GM21515 (cell line): ENCODE results near the gene FGFR2.

Experiments used
- ATAC-seq: cut with Tn5 transposase; IDR thresholded peaks from one replicate; pipeline ENCODE4 v1.9.1; 2021; ENCODE audit not compliant: unreplicated experiment

FGFR2 gene

DNA sequence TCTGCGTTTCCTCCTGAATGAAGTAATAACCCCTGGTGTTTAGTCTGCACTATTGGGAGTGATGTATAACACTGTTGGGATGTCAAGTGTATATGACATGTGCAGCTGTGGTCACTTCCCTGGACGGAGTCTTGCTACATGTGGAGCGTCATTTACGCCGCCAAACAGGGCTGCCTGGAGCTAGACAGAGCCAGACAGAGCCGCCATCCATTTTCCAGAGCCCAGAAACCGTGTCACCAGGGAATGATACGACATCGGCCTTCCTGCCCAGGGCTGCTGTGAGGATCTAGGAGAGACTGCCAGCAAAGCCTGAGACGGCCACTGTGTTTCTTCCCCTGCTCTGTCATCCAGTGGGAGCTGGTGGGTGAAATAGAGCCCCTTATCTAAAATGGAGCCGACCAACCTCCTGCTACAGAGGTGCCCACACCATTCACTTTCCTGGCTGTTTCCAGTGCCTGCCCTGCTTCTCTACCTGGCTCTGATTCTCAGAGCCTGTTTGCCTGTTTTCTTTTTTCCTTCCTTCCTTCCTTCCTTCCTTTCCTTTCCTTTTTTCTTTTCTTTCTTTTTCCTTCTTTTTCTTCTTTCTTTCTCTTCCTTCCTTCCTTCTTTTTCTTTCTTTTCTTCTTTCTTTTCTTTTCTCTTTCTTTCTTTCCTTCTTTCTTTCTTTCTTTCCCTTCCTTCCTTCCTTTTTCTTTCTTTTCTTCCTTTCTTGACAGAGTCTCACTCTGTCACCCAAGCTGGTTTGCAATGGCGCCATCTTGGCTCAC lies 13.3 kb upstream of the FGFR2 start:
- no peak for ATAC-seq

DNA sequence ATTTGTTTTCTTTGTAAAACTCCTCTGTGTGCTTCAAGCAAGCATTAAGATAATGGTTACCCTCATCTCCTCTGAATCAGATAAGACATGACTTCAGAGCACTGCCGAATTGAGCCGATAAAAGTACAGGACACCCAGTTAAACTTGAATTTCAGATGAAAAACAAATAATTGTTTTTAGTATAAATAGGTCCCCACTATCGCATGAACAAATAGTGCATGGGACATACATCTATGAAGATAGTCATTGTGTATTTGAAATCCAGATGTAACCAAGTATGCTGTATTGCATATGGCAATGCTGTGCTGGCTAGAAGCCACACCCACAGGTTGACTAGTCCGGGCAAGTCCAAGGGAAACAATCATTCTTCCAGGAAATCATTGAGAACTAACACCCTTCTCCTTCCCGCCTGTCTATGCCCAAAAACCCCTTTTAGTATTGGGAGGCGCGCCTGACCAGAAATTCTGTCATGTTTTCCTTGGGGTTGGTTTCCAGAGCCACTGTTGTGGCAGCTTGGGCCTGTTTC lies 12.6 kb upstream of the FGFR2 start:
- no peak for ATAC-seq

DNA sequence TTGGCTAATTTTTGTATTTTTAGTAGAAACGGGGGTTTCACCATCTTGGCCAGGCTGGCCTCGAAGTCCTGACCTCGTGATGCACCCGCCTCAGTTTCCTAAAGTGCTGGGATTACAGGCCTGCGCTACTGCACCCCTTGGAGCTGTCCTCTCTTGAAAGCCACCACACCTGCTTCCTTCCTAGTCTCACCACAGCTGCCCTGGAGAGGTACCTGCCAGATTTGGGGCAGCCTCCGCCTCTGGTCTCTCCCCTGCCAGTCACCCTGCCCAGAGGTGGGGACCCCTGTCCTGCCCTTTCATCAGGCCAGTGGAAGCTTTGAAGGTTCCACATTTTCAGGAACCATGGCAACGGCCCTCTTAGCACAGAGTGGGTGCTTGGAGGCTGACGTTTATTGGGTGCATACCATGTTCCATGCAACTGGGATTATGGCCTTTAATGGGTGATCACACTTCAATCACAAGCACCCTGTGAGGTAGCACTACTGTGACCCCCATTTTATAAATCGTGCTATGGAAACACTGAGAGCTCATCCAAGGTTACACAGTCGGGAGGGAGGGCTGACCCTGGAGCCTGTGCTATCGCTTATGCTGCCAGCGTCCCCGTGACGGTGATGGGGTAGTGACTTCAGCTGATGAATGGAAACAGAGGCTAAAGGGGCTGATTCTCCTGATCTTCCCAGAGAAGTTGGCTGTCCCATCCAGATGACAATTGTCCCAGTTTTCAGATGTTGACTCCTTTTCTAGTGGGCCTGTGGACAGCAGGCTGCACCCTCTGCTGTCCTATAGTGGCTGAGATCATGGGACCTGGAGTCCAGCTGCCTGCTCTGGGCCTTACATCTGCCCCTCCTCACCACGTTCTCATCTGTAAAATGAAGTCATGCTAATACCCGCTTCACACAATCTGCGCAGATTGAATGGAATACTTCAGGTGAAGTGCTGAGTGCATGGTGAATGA lies 11.5 kb upstream of the FGFR2 start:
- no peak for ATAC-seq

DNA sequence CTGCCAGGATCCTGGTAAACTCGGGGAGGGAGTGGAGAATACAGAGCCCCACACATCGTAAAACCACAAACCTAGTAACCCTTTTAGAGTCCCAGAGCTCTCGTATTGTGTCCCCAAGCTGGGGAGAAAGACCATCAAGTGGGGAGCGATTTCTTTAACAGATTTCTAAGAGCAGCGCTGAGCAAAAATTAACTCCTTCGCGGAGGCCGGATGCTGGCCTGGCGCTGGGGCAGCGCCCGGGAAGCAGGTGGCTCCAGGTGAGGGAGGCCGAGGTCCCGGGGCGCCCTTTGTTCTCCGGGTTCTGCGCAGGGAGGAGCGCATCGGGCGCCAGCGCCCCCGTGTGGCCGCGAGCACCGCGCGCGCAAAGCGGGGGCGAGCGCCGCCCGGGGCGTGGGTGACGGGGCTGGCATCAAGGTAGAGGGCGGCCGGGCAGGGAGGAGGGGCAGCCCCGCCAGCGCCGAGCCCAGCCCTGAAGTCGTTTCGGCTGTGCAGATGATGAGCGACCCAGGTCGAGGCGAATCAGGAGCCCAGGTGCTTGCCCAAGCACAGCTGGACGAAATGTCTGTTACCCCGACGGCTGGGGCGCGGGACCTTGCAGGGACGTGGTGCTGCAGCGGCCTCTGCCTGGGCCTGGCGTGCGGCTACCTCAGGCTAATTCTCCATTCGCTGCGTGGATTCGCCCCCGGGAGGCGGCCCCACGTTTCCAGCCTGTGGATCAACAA lies 10.4 kb upstream of the FGFR2 start:
- peak; percentile 78 for ATAC-seq

DNA sequence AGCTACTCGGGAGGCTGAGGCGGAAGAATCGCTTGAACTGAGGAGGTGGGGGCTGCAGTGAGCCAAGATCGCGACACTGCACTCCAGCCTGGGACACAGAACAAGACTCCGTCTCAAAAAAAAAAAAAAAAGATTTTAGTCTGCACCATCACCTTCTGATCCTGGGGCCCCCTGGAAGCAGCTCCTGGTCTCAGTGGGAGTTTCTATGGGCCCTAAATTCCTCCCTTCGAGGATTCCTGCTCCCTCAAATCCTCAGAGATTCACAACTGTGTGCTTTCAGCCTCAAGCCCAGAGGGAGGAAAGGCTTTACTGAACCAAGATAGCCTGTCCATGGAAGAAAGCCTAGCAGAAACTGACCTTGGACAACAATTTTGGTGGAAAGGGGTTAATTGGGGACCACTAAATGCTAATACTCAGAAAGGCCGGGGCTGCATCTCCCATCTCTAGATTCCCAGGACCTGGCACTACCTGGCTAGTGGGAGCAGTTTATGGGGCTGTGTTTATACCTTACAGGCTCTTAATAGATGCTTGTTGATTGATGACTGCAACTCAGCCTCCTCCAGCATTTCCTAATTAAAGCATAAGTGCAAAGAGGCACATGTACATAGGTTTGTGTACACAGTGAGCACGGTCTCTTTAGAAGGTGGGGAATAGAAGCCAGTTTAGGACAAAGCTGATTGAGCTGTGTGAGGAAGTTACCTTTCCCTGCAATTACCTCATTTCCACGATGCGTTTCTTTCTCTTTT lies 9.2 kb upstream of the FGFR2 start:
- no peak for ATAC-seq

DNA sequence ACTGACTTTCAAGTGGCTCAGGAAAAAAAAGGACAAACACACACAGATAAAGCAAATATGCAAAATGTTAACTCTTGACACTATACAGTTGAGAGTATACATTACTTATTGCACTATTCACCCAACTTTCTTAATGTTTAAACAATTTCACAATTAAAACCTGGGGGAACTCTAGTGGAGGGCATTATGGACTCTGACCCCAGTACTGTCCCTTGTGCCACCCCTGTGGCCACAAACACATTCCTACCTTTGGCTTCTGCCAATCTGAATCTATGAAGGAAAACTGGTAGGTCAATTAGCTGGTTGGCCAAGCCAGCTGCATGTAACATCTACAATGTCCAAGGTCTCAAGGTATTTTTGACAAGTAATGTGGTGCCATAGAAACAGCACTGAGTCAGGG lies 7.5 kb upstream of the FGFR2 start:
- ATAC-seq, result no peak

DNA sequence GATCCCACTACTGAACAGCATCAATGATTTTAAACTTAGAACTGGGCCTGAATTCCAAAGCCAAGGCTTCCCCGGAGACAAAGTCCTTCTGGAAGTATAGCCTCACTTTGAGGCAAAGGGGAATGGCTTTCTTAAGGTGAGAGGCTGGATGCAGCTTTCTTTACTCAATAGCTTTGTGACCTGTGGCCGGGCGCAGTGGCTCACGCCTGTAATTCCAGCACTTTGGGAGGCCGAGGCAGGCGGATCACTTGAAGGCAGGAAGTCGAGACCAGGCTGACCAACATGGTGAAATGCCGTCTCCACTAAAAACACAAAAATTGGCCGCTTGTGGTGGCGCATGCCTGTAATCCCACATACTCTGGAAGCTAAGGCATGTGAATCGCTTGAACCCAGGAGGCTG lies 3.2 kb upstream of the FGFR2 start:
- ATAC-seq, result no peak

DNA sequence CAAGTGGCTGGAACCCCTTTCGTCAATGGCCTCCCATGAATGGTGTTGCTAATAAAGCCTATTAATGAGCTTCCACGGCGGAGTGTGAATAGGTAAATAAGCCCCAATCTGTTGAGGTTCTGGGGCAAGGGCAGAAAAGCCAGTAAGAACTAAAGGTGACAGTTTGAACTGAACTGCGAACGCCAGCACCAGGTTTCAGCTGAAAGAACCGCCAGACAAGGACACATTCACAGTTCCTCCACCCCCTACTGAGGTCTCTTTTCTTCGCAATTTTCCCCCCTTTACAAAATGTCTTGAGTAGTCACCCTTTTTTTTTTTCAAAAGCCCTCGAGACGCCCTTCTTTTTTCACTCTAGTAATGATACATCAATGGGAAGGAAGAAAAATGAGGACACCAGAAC lies 2.4 kb upstream of the FGFR2 start:
- ATAC-seq, result no peak

DNA sequence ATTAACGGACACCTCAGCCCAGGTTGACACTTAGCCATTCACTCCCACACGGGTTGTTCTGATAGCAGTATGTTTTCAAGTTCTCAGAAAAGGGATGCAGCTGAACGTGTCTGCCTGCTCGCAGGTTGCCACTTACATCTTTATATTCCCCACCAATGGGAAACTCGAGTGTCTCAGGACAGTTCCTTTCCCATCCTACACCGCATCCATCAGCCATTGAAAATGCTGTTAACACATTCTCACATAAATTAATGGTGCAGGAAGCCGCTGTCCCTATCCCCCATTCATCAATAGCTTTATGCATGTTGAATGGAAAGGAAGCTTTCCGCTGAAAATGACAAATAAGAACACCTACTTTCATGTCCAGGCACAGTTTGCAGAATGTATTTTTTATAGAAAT lies 1.7 kb upstream of the FGFR2 start:
- no peak for ATAC-seq

DNA sequence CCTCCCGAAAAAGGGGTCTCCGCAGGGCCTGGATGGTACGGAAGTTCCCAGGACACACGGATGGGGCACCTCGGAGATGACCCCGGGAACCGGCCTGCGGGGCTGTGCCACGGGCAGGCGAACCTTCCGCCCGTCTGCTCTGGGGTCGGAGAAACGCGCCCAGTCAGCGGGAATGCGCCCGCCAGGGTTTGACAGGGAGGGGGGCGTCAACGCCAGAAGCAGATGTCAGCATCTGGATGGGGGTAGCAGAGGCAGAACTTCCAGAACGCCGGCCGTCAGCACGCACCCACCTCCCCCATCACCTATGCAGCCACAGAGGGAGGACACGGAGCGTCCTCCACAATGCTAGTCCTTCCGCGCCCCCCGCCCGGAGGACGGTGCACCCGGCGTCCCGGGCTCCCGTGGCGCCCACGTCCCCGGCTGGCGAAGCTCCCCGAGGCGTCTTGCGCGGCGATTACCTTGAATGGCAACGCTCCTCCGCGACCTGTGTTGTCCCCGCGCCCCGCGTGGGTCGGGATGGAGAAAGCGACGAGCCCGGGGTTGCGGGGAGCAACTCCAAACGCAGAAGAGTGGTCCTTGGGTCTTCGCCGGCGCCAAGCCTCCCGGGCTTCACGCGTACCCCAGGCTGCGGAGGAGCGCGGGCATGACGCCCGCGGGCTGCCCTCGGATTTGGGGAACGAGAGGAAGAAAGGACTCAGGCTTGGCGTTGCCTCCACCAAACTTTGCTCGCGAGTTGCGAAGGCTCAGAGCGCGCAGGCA lies 561 bp downstream of the FGFR2 start:
- no peak for ATAC-seq

DNA sequence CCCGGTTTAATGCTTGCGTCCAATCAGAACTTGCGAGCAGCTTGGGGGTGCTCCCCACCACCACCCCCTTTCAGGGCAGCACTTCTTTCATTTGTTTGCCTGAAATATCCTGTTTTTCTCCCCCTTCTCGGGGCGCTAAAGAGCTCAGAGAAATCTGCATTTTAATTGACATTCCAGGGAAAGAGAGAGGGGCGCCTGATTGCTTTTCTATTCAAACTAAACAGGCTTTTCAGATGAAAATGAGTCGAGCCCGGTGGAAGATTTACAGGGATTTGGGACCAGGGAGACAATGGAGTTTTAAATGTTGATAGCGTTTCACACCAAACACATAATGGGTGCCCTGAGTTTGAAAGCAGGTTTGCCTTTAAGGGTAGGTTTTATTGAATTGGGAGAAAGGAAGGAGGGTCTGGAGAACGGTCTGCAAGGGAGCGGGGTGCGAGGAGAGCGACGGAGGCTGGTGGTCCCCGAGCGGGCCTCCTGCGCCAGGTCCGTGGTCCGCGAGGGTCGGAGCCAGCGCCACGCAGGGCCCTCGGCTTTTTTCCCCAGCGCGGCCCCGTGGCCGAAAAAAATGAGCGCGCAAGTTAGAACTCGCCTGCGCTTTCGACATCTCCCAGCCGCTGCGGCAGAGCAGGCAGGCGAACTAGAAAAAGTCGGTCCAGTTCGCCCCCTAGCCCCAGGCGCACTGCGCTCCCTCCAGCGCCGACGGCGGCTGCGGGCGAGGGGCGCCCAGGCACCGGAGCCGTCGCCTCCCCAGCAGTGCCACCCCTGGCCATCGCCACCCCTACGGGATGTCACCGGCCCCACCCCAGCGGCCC lies 1.3 kb downstream of the FGFR2 start:
- ATAC-seq, result no peak

DNA sequence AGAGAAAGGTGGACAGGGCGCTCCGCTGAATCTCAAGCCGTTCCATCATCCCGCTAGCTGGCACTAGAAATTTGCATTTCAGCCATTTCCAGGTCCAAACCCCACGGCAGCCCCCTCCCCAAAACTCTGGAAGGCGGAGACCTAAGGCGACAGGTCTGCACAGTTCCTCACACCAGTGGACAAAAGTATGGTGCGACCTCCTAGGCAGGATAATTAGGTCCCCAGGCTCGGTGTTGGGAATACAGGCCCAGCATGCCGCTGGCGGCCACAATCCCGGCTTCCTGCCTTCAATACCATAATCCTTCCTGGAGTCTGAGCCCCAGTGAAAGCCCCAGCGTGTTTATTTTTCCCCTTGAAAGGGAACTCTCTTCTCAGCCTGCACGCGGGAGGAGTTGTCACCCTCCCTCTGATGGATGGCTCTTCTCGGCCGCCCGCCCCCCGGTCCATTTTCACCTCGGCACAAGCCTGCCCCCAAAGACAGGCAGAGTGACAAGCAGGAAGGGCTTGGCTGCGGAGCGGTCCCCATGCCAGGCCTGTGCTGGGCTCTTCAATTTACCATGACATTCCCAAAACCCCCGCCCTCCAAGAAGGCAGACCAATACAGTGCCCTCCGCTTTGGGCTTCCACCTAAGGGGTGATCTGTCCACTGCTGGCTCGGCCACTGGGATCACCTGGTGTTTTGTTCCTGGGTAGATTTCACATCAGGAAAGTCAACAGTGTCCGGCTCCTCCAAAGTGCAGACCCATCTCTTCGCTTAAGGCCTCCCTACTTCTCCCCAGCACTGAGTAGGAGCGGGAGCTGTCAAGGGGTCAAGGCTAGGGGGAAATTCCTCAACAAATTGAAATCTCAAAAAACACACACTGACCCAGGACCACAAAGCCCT lies 2.2 kb downstream of the FGFR2 start:
- ATAC-seq, result no peak

DNA sequence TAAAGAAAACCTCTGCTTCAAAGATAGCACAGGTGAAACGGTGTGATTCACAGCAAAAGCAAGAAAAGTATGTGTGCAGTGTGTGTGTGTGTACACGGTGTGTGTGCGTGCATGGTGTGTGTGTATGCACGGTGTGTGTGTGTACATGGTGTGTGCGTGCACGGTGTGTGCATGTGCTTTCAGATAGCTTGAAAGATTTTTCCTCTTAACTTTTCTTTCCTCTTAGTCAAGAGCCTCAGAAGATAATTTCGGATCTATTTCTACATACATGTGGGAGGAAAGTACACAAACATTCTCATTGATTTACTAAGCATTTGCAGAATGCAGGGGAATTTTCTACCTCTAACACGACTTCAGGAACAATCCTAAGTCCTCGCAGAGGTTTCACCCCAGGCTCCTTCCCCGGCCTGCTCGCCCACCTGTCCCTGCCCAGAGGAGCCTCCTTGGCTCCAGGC lies 2.9 kb downstream of the FGFR2 start:
- ATAC-seq, result no peak

DNA sequence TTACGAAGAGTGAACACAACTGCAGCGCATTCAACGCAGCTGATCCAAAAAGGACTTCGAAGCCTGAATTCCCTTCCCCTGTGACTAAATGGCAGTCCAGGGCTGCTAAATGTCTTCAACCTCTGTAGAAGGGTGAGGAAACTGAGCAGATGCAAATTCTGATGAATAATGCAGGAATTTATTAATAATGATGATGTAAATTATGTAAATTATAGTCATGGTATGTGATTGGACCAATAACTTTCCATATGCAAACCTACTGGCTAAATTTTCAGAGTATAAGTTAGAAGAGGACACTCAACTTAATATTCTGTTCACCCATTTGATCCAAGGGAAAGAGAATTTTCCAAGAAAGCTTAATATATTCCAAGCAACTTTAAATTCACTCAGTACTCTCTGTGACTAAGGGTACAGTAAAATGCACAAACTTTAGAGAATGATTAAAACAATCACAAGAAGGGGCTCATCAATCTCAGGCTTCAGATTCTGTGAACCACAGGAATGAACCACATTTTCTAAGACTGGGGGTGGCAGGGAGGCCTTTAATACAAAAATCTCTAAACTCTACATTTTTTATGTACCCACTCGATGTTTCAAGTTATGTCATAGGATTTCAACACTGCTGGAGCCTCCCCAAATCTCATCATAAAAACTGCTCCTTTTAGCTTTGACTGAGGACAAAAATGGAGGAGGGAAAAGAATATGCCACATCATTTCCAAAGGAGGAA lies 3.5 kb downstream of the FGFR2 start:
- ATAC-seq, result no peak

DNA sequence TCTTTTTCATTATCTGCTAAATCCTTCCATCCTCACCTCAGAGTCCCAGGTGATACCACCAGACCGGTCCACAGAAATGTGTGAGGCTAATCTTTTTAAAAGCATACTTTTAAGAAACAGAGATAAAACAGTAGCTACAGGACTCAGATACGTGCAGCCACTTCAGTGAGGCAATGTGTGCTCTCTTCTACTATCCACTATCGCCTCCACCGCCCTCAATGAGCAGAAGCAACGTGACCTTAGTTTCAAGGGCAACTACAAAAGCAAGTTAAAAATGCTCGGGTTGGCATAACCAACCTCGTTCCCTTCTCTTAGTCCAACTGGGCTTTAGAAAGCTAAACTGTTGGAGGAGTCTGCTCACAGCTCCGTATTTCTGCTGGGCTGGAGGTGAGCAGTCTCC lies 4.2 kb downstream of the FGFR2 start:
- ATAC-seq, result no peak

DNA sequence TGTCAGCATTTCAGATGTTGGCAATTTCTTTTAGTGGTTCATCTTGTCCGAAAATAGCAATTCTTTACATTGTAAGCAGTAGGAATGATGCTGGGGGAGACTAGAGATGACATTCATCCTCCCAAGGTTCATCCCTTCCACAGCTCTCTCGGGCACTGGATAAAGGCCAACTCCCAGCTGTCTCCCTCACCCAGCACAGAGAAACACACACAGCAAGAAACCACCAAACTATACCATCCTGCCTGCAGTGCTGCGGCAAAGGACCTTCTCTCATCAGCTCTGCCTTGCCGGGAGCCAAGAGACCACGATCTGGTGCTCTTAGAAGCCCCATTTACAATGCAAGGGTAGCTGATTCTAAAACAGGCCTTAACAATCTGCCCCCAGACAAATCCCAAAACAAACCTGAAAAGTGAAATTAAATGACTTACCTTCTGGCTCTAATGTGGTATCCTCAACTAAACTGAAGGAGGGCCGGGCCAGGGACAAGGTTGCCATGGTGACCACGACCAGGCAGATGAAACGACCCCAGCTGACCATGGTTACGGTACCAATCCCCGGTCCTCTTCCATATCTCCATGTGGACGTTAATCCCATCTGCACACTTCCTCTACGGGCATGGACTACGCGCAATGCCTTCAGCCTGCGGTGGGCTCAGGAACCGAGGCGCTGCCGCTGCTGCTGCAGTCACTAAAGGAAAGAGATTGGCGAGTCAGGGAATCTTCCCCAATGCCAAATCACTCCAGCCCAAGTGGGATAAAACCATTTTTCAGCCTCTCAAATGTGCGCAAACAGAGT lies 4.8 kb downstream of the FGFR2 start:
- ATAC-seq, result no peak
